ENCODE measurements around the gene PKLR. TPM values are rescaled to one million over a fixed set of nuclear protein-coding genes. Genes with fewer than 3 reads are reported as not detected.

The PKLR gene
- total RNA-seq, 1 donor from 2014 or later, result 0.54 TPM

DNA sequence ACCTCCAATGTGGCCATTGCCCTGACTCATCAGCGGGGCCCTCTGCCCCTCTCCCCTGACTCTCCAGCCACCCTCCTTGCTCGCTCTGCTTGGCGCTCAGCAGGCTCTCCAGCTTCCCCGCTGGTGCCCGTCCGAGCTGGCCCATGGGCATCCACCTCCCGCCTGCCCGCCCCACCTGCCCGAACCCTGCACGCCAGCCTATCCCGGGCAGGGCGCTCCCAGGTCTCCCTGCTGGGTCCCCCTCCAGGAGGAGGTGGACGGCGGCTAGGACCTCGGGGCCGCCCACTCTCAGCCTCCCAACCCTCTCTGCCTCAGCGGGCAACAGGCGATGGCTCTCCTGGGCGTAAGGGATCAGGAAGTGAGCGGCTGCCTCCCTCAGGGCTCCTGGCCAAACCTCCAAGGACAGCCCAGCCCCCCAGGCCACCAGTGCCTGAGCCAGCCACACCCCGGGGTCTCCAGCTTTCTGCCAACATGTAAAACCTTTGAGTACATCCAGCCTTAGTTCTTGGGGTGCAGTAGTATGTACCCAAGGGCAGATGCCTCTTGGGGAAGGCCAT lies 13.2 kb downstream of the PKLR start:
- no peaks in the 10 kb centered on the region for H3K36me3 ChIP-seq
- no peak overlapping the region for H3K4me2 ChIP-seq
- H3K9me3 Mint-ChIP-seq, result no peaks in the 10 kb centered on the region
- no peak overlapping the region for H3K4me3 ChIP-seq
- no peak overlapping the region for H3K27ac ChIP-seq
- no peaks in the 10 kb centered on the region for H3K79me2 ChIP-seq (ENCODE audit: low read depth)
- H3K36me3 Mint-ChIP-seq, result peaks cover 5% of the 10 kb centered on the region
- H2AFZ ChIP-seq (replicated peaks), result no peak overlapping the region
- no peaks in the 10 kb centered on the region for H3F3A ChIP-seq (ENCODE audit: low read depth)
- H4K20me1 ChIP-seq (ENCODE audit: low read depth), result no peaks in the 10 kb centered on the region
- no peaks in the 10 kb centered on the region for H3K4me1 Mint-ChIP-seq
- H3K9me3 ChIP-seq (ENCODE audit: low read depth), result no peaks in the 10 kb centered on the region
- no peak overlapping the region for H3K4me3 Mint-ChIP-seq
- DNase-seq (ENCODE audit: low spot score), result no peak
- no peaks in the 10 kb centered on the region for H3K4me1 ChIP-seq
- no peak overlapping the region for H3K9ac ChIP-seq
- no peak overlapping the region for H3K27ac Mint-ChIP-seq
- H3K27me3 ChIP-seq, result peaks cover 5% of the 10 kb centered on the region
- TF ChIP-seq EZH2 (IDR thresholded peaks at IDR 0.05) (no peak), EZH2phosphoT487 (IDR thresholded peaks at IDR 0.05) (no peak)
- TF ChIP-seq, protein P1, sequence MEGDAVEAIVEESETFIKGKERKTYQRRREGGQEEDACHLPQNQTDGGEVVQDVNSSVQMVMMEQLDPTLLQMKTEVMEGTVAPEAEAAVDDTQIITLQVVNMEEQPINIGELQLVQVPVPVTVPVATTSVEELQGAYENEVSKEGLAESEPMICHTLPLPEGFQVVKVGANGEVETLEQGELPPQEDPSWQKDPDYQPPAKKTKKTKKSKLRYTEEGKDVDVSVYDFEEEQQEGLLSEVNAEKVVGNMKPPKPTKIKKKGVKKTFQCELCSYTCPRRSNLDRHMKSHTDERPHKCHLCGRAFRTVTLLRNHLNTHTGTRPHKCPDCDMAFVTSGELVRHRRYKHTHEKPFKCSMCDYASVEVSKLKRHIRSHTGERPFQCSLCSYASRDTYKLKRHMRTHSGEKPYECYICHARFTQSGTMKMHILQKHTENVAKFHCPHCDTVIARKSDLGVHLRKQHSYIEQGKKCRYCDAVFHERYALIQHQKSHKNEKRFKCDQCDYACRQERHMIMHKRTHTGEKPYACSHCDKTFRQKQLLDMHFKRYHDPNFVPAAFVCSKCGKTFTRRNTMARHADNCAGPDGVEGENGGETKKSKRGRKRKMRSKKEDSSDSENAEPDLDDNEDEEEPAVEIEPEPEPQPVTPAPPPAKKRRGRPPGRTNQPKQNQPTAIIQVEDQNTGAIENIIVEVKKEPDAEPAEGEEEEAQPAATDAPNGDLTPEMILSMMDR (IDR thresholded peaks at IDR 0.05), result no peak
- H3K27me3 Mint-ChIP-seq (ENCODE audit: insufficient read depth, low read depth), result peaks cover 11% of the 10 kb centered on the region

DNA sequence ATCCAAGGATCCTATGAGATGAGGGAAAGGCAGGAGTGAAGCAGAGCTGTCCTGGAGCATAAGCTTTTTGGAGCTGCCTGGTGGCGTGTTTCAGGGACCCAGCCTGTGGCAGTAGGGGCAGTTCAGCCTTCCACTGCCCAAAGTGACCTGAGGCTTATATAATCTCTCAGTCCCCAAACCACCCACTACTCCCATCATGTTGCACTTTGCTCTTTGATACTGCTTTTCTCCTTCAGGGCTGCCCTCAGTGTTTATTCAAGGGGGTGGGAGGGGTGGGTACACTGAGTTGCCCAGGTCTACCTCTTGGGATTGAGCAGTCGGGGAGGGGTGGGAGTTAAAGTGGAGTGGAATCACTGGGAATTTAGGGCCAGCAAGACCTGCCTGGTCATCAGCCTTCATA lies 14.7 kb downstream of the PKLR start:
- Histone ChIP-seq H3K27me3 (no peaks in the 10 kb centered on the region), H3K9me3 (ENCODE audit: low read depth) (no peaks in the 10 kb centered on the region), H3K79me2 (ENCODE audit: low read depth) (no peaks in the 10 kb centered on the region), H3K4me1 (no peaks in the 10 kb centered on the region), H3K9ac (no peak overlapping the region), H3K27ac (no peak overlapping the region), H3K36me3 (no peaks in the 10 kb centered on the region), H3K4me3 (no peak overlapping the region), H2AFZ (replicated peaks) (no peak overlapping the region), H4K20me1 (ENCODE audit: low read depth) (no peaks in the 10 kb centered on the region), H3F3A (ENCODE audit: low read depth) (no peaks in the 10 kb centered on the region), H3K4me2 (no peak overlapping the region)
- TF ChIP-seq, protein P1 (IDR thresholded peaks at IDR 0.05), result no peak
- TF ChIP-seq EZH2 (IDR thresholded peaks at IDR 0.05) (no peak), EZH2phosphoT487 (IDR thresholded peaks at IDR 0.05) (no peak)
- Mint-ChIP-seq H3K36me3 (peaks cover 11% of the 10 kb centered on the region), H3K4me1 (no peaks in the 10 kb centered on the region), H3K27me3 (ENCODE audit: insufficient read depth, low read depth) (peaks cover 9% of the 10 kb centered on the region), H3K9me3 (no peaks in the 10 kb centered on the region), H3K27ac (no peak overlapping the region), H3K4me3 (no peak overlapping the region)
- DNase-seq (ENCODE audit: low spot score), result no peak

GRCh38 chr1:155285631-155286044 lies 15.6 kb downstream of the PKLR start:
- H3F3A ChIP-seq (ENCODE audit: low read depth), result no peaks in the 10 kb centered on the region
- DNase-seq (ENCODE audit: low spot score), result no peak
- no peaks in the 10 kb centered on the region for H3K9me3 ChIP-seq (ENCODE audit: low read depth)
- H3K9ac ChIP-seq, result no peak overlapping the region
- H3K4me1 ChIP-seq, result no peaks in the 10 kb centered on the region
- H3K4me3 ChIP-seq, result no peak overlapping the region
- Mint-ChIP-seq H3K27me3 (ENCODE audit: insufficient read depth, low read depth) (peaks cover 6% of the 10 kb centered on the region), H3K9me3 (no peaks in the 10 kb centered on the region), H3K27ac (no peak overlapping the region), H3K36me3 (peaks cover 11% of the 10 kb centered on the region), H3K4me3 (no peak overlapping the region), H3K4me1 (no peaks in the 10 kb centered on the region)
- no peak for TF ChIP-seq EZH2phosphoT487 (IDR thresholded peaks at IDR 0.05)
- TF ChIP-seq, protein P1 (IDR thresholded peaks at IDR 0.05), result no peak
- TF ChIP-seq EZH2 (IDR thresholded peaks at IDR 0.05), result no peak
- no peaks in the 10 kb centered on the region for H3K27me3 ChIP-seq
- no peaks in the 10 kb centered on the region for H3K79me2 ChIP-seq (ENCODE audit: low read depth)
- H3K27ac ChIP-seq, result no peak overlapping the region
- H3K36me3 ChIP-seq, result no peaks in the 10 kb centered on the region
- H2AFZ ChIP-seq (replicated peaks), result no peak overlapping the region
- no peak overlapping the region for H3K4me2 ChIP-seq
- H4K20me1 ChIP-seq (ENCODE audit: low read depth), result no peaks in the 10 kb centered on the region

All from neural progenitor cell (in vitro differentiated cells).